GM12878 (cell line): ENCODE data around the gene OR6C65. TPM values are rescaled to one million over a fixed set of nuclear protein-coding genes. Genes with fewer than 3 reads are reported as not detected.
"Not testable (repeated sequence)": the region's sequence is repeated elsewhere in the genome, so short reads cannot be mapped to it uniquely, and the experiment has no call there.

Experiments
- ATAC-seq: fragments of 200-7000 bp; cut with Tn5 transposase; 3 replicates; pipeline ENCODE4 v1.9.1; 2020; ENCODE audit warnings: mild to moderate bottlenecking, moderate library complexity
- BruUV-seq: library from RNA; stranded (reverse); fragments of 400-500 nt; replicated peaks from 2 replicates; lab custom pipeline; 2021; lab: Mats Ljungman, UMichigan
- CTCF ChIA-PET: fragments of 300-600 bp; sonication (Branson Sonifier 250); formaldehyde crosslinking; extraction: SDS; loops from one replicate; lab custom pipeline; 2021; ENCODE audit warnings: inconsistent platforms; lab: Yijun Ruan, JAX
- POLR2A ChIA-PET: fragments of 350-600 bp; formaldehyde crosslinking; extraction: SDS; loops from one replicate; lab custom pipeline; 2021; ENCODE audit warnings: inconsistent platforms; lab: Charles Lee
- RAD21 ChIA-PET: fragments of 300-600 bp; sonication (Branson Sonifier 250); formaldehyde crosslinking; loops from one replicate; lab custom pipeline; 2023; ENCODE audit warnings: antibody characterized with exemption; ENCODE audit not compliant: unreplicated experiment; lab: Charles Lee
- SMC1A ChIA-PET: fragments of 300-600 bp; sonication (Branson Sonifier 250); formaldehyde crosslinking; loops from one replicate; lab custom pipeline; 2023; ENCODE audit not compliant: unreplicated experiment, uncharacterized antibody; lab: Charles Lee
- DNase-seq: peaks from one replicate; pipeline ENCODE4 v3.0.0-alpha.2; 2011; ENCODE audit warnings: low read depth, low spot score
- FAIRE-seq: peaks from 3 replicates; lab custom pipeline; 2011; peaks lifted over from hg19 to GRCh38; lab: Jason Lieb, UNC
- H2AFZ ChIP-seq: 2 replicates; pipeline ENCODE4 v1.6.0; 2011; ENCODE audit warnings: low read depth, low read length, control low read depth; ENCODE audit not compliant: control insufficient read depth
- H3K27ac ChIP-seq: 2 replicates; pipeline ENCODE4 v1.5.1; 2011; ENCODE audit warnings: control low read depth; ENCODE audit not compliant: control insufficient read depth, insufficient read depth
- H3K27me3 ChIP-seq, 2 experiments: replicated peaks in 1 of 2; 2 replicates each; pipeline versions ENCODE4 v1.6.0 to v1.6.1; 2011; ENCODE audit warnings: low read length in 1 of 2; ENCODE audit not compliant: control insufficient read depth in 2 of 2, insufficient read depth in 2 of 2
- H3K36me3 ChIP-seq, 2 experiments: 2 replicates each; pipeline ENCODE4 v1.5.1; 2011; ENCODE audit warnings: low read length in 1 of 2; ENCODE audit not compliant: control insufficient read depth in 2 of 2, insufficient read depth in 2 of 2
- H3K4me1 ChIP-seq: 2 replicates; pipeline ENCODE4 v1.6.1; 2011; ENCODE audit warnings: mild to moderate bottlenecking, low read length, moderate library complexity, mixed read lengths; ENCODE audit not compliant: control insufficient read depth, insufficient read depth
- H3K4me2 ChIP-seq: 2 replicates; pipeline ENCODE4 v1.6.0; 2011; ENCODE audit warnings: control low read depth; ENCODE audit not compliant: control insufficient read depth, insufficient read depth
- H3K4me3 ChIP-seq: fragments of 200-600 bp; sonication (generic); 2 replicates; pipeline ENCODE4 v1.5.1; 2016
- H3K79me2 ChIP-seq: 2 replicates; pipeline ENCODE4 v1.6.0; 2011; ENCODE audit warnings: low read length; ENCODE audit not compliant: control insufficient read depth, insufficient read depth
- H3K9ac ChIP-seq: 2 replicates; pipeline ENCODE4 v1.8.0; 2011; ENCODE audit warnings: low read length, control low read depth, mixed read lengths; ENCODE audit not compliant: control insufficient read depth, insufficient read depth
- H3K9me3 ChIP-seq: replicated peaks from 3 replicates; pipeline ENCODE4 v1.5.1; 2011; ENCODE audit warnings: mild to moderate bottlenecking, low read length; ENCODE audit not compliant: control insufficient read depth, insufficient read depth
- H4K20me1 ChIP-seq: 2 replicates; pipeline ENCODE4 v1.6.0; 2011; ENCODE audit not compliant: control insufficient read depth, insufficient read depth
- IKZF1 ChIP-seq: fragments of 450-650 bp; conservative IDR thresholded peaks from 2 replicates; pipeline ENCODE4 v1.6.1; 2017; ENCODE audit warnings: antibody characterized with exemption, mild to moderate bottlenecking
- LARP7 ChIP-seq: fragments of 450-650 bp; IDR thresholded peaks from 2 replicates; pipeline ENCODE4 v1.6.1; 2017; ENCODE audit warnings: mild to moderate bottlenecking
- RAD51 ChIP-seq: fragments of 450-650 bp; IDR thresholded peaks from 2 replicates; pipeline ENCODE4 v1.6.1; 2016; ENCODE audit warnings: moderate library complexity, mild to moderate bottlenecking, inconsistent platforms
- RELA ChIP-seq: fragments of 450-650 bp; IDR thresholded peaks from 2 replicates; pipeline ENCODE4 v1.8.0; 2014; ENCODE audit warnings: borderline replicate concordance; ENCODE audit not compliant: partially characterized antibody
- TCF12 ChIP-seq: IDR thresholded peaks from 2 replicates; pipeline ENCODE4 v1.6.1; 2011; ENCODE audit warnings: low read depth, mild to moderate bottlenecking, low read length
- ZNF687 ChIP-seq: fragments of 450-650 bp; IDR thresholded peaks from 2 replicates; pipeline ENCODE4 v1.6.1; 2017; ENCODE audit warnings: mild to moderate bottlenecking, moderate library complexity
- WGBS: methylation state at CpG from one replicate; pipeline ENCODE4 v1.1.6; 2016; ENCODE audit warnings: low lambda C conversion rate; ENCODE audit not compliant: insufficient replicate concordance, insufficient coverage; ENCODE audit errors: missing lambda C conversion rate; 5-methylcytosine and 5-hydroxymethylcytosine counted together
- in situ Hi-C: fragments of 300-500 bp; cut with MboI; formaldehyde crosslinking; loops from 9 replicates; pipeline ENCODE4 v1.14.3; 2018; ENCODE audit warnings: mixed read lengths
- intact Hi-C: fragments of 100-400 bp; cut with micrococcal nuclease; formaldehyde crosslinking; loops from one replicate; pipeline ENCODE4 v1.14.2; 2022; ENCODE audit not compliant: unreplicated experiment
- polyA plus RNA-seq, 11 experiments: library from polyadenylated mRNA; depleted of rRNA in 4 of 11; unstranded in 6 of 11; stranded (reverse) in 5 of 11; fragments of >200 nt; fragmentation: Nextera tagmentation in 4 of 11; fragmentation: Illumina TruSeq in 1 of 11; extraction: Ambion mirVana in 4 of 11; extraction: Trizol in 1 of 11; gene quantifications; 1 replicate in 1 of 11; 2 replicates in 10 of 11; pipeline versions ENCODE4 v1.2.1 to v1.2.3, GENCODE V29; 2011 to 2016; ENCODE audit warnings: inconsistent platforms in 2 of 11, missing spikeins in 2 of 11, low read depth in 1 of 11
- total RNA-seq, 4 experiments: library from RNA; depleted of rRNA in 3 of 4; stranded (reverse); fragments of >200 nt in 3 of 4; fragmentation: Illumina TruSeq in 1 of 4; extraction: Trizol in 1 of 4; gene quantifications; 2 replicates each; pipeline versions ENCODE4 v1.2.1 to v1.2.3, GENCODE V29; 2013 to 2021

OR6C65 gene
- total and polyA plus RNA-seq, 10 of the 15 experiments (the other 5 are each of a cell fraction or from before 2014, with no cell fraction given) = not detected

GRCh38 chr12:55428331-55429243 lies 28.3 kb downstream of the OR6C65 start:
- no peak for FAIRE-seq
- Histone ChIP-seq H3K27me3 (no peaks in the 10 kb centered on the region), H2AFZ (no peak overlapping the region), H3K4me3 (no peak overlapping the region), H3K4me1 (no peaks in the 10 kb centered on the region), H3K9me3 (no peaks in the 10 kb centered on the region), H3K4me2 (no peak overlapping the region), H3K36me3 (no peaks in the 10 kb centered on the region), H4K20me1 (no peaks in the 10 kb centered on the region), H3K79me2 (no peaks in the 10 kb centered on the region), H3K9ac (no peak overlapping the region), H3K27ac (no peak overlapping the region)
- POLR2A ChIA-PET = no interaction called here
- no peak for ATAC-seq
- in situ Hi-C loops = no loop called here
- intact Hi-C loops = no loop called here
- WGBS = 4% methylated on average over 1 of the region's 1 CpG
- no peak for TF ChIP-seq TCF12
- no peak for TF ChIP-seq RELA
- TF ChIP-seq RAD51 = no peak
- no peak for TF ChIP-seq IKZF1
- TF ChIP-seq LARP7 = no peak
- no peak for TF ChIP-seq ZNF687
- no TSS peak for BruUV-seq
- RAD21 ChIA-PET = no interaction called here
- CTCF ChIA-PET = interaction anchor here (1.5 kb wide), 1 partner anchor 15 kb away, joined by 3 read pairs; the partner anchor contains the start of gene OR6C2
- DNase-seq = no peak
- SMC1A ChIA-PET = no interaction called here

- H3K36me3 ChIP-seq, H3K9ac ChIP-seq, RAD21 ChIA-PET, intact Hi-C loops, H2AFZ ChIP-seq, DNase-seq, SMC1A ChIA-PET, ATAC-seq, BruUV-seq, H3K4me3 ChIP-seq, H3K27ac ChIP-seq, H3K27me3 ChIP-seq, H4K20me1 ChIP-seq, CTCF ChIA-PET, in situ Hi-C loops, H3K9me3 ChIP-seq, H3K4me1 ChIP-seq, POLR2A ChIA-PET, H3K4me2 ChIP-seq, H3K79me2 ChIP-seq, FAIRE-seq: not testable (repeated sequence)
- WGBS = 34% methylated on average over 5 of the region's 5 CpGs
Measured at GRCh38 chr12:55441233-55441632, 40.9 kb downstream of the OR6C65 start.
